ENCODE measurements around the gene MRGPRG.
"Not testable (repeated sequence)": the region's sequence is repeated elsewhere in the genome, so short reads cannot be mapped to it uniquely, and the experiment has no call there.

Gene MRGPRG, protein sequence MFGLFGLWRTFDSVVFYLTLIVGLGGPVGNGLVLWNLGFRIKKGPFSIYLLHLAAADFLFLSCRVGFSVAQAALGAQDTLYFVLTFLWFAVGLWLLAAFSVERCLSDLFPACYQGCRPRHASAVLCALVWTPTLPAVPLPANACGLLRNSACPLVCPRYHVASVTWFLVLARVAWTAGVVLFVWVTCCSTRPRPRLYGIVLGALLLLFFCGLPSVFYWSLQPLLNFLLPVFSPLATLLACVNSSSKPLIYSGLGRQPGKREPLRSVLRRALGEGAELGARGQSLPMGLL

DNA sequence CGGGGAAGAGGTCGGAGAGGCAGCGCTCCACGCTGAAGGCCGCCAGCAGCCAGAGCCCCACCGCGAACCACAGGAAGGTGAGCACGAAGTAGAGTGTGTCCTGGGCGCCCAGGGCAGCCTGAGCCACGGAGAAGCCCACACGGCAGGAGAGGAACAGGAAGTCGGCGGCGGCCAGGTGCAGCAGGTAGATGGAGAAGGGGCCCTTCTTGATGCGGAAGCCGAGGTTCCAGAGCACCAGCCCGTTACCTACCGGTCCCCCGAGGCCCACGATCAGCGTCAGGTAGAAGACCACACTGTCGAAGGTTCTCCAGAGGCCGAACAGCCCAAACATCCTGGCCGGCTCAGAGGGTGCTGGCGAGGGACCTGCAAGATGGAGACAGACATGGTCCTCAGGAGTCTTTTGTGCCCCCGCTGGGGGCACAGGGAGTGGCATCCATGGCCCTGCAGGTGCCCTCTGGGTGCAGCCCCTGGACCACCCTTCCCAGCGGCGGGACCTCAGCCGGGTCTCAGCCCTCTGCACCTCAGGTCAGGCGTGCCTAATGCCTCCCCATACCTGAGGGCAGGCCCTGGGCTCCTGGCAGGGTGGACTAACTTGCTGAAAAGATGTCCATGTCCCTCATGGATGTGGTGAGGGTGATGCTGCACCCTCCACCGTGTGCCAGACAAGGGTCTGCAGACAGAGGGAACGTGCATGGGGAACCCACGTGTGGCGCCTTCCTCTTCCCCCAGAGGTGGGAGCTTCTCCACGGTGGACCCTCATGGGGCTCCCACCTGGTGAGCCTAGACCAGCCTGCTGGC is at the start of gene MRGPRG:
TSS of gene MRGPRG (minus strand) at position 331 of the 798 bp plus-strand sequence. CDS start at position 331, 0 bp downstream.
- TF ChIP-seq, protein P1, sequence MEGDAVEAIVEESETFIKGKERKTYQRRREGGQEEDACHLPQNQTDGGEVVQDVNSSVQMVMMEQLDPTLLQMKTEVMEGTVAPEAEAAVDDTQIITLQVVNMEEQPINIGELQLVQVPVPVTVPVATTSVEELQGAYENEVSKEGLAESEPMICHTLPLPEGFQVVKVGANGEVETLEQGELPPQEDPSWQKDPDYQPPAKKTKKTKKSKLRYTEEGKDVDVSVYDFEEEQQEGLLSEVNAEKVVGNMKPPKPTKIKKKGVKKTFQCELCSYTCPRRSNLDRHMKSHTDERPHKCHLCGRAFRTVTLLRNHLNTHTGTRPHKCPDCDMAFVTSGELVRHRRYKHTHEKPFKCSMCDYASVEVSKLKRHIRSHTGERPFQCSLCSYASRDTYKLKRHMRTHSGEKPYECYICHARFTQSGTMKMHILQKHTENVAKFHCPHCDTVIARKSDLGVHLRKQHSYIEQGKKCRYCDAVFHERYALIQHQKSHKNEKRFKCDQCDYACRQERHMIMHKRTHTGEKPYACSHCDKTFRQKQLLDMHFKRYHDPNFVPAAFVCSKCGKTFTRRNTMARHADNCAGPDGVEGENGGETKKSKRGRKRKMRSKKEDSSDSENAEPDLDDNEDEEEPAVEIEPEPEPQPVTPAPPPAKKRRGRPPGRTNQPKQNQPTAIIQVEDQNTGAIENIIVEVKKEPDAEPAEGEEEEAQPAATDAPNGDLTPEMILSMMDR (IDR thresholded peaks at IDR 0.05; ENCODE audit: borderline replicate concordance, control extremely low read depth, extremely low read depth, insufficient read depth, missing control alignments): no peak
- no peak for DNase-seq (ENCODE audit: low spot score)
- in situ Hi-C loops (cut with MboI; ENCODE audit: low sequenced_read_pairs, unreplicated experiment): no loop called here

DNA sequence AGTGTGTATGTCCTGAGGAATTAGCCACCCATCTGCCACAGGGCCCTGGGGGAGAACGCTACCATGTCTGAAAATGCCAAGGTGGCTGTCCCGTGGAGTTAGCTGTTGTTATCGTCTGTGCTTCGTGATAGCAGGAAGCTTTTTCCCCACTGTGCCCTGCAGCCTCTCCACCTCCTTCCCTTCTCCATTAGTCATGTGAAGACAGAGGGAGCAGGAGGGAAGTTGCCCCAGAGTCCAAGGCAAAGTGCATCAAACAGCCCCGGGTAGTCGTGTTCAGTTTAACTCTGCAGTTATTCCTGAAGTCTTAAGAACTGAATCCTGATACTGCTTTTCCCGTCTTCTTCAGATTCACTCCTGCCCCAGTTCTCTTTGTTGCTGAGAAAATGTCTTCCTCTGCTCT is 43.9 kb upstream of the MRGPRG start:
- in situ Hi-C loops (cut with MboI; ENCODE audit: low sequenced_read_pairs, unreplicated experiment); DNase-seq (ENCODE audit: low spot score): not testable (repeated sequence)

- in situ Hi-C loops (cut with MboI; ENCODE audit: low sequenced_read_pairs, unreplicated experiment); DNase-seq (ENCODE audit: low spot score): not testable (repeated sequence)
These were observed 43.2 kb upstream of the MRGPRG start for GRCh38 chr11:3261831-3262230.

GRCh38 chr11:3257509-3257908 is 38.9 kb upstream of the MRGPRG start:
- DNase-seq (ENCODE audit: low spot score); in situ Hi-C loops (cut with MboI; ENCODE audit: low sequenced_read_pairs, unreplicated experiment): not testable (repeated sequence)

GRCh38 chr11:3255241-3255640 is 36.6 kb upstream of the MRGPRG start:
- DNase-seq (ENCODE audit: low spot score); in situ Hi-C loops (cut with MboI; ENCODE audit: low sequenced_read_pairs, unreplicated experiment): not testable (repeated sequence)

GRCh38 chr11:3254773-3255172 is 36.2 kb upstream of the MRGPRG start:
- DNase-seq (ENCODE audit: low spot score); in situ Hi-C loops (cut with MboI; ENCODE audit: low sequenced_read_pairs, unreplicated experiment): not testable (repeated sequence)

DNA sequence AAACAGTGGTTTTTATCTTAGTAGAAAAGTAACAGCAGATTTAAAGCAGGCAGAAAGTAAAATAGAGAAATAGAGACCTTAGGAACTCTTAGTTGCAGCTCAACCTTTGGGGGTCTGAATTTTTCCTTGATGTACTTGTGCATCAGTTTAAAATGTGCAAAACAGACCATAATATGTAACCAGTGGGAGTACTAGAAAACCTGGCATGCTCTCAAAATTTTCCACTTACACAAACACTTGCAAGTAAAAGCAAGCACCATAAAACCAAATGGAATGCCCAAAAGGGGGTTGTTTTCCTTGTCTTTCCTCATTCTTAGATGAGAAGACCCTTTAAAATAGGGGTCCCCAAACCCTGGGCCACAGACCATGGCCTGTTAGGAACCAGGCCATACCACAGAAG is 26.5 kb upstream of the MRGPRG start:
- TF ChIP-seq, protein P1 (IDR thresholded peaks at IDR 0.05; ENCODE audit: borderline replicate concordance, control extremely low read depth, extremely low read depth, insufficient read depth, missing control alignments): no peak
- no peak for DNase-seq (ENCODE audit: low spot score)
- in situ Hi-C loops (cut with MboI; ENCODE audit: low sequenced_read_pairs, unreplicated experiment): loop anchor here (25.0 kb wide), 1 partner anchor 142 kb away; the partner anchor contains the start of gene ZNF195

DNA sequence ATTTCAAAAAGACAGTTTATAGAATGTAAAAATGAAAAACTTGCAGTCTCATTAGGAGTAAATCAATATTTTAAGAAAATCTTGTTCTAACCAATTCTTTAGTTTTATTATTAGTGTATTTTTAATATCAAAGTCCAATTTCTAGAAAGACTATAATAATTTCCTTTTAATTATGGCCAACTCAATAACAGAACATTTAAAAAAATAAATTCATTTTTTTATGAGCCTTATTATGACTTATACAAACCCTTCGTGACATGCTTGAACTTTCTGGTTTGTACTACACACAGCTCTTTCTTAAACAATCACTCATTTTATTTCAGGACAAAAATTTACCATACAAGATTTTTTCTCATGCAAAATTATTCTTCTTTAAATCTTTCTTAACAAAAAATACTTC is 25.3 kb upstream of the MRGPRG start:
- in situ Hi-C loops (cut with MboI; ENCODE audit: low sequenced_read_pairs, unreplicated experiment): loop anchor here (25.0 kb wide), 1 partner anchor 143 kb away; the partner anchor contains the start of gene ZNF195
- no peak for DNase-seq (ENCODE audit: low spot score)
- TF ChIP-seq, protein P1 (IDR thresholded peaks at IDR 0.05; ENCODE audit: borderline replicate concordance, control extremely low read depth, extremely low read depth, insufficient read depth, missing control alignments): no peak

GRCh38 chr11:3237119-3237518 is 18.5 kb upstream of the MRGPRG start:
- in situ Hi-C loops (cut with MboI; ENCODE audit: low sequenced_read_pairs, unreplicated experiment): loop anchor here (25.0 kb wide), 1 partner anchor 150 kb away; the partner anchor contains the start of gene ZNF195
- no peak for DNase-seq (ENCODE audit: low spot score)
- TF ChIP-seq, protein P1 (IDR thresholded peaks at IDR 0.05; ENCODE audit: borderline replicate concordance, control extremely low read depth, extremely low read depth, insufficient read depth, missing control alignments): no peak

Data from GM13976 (cell line).